Osteocyte (in vitro differentiated cells): ENCODE measurements around the gene NRDE2. TPM values are rescaled to one million over a fixed set of nuclear protein-coding genes. Genes with fewer than 3 reads are reported as not detected.
A peak's percentile ranks its signal among the peaks of the same experiment; 100 is the strongest.

Experiments used
- DNase-seq: peaks from one replicate; pipeline ENCODE4 v3.0.0; 2021; ENCODE audit warnings: mixed read lengths; ENCODE audit not compliant: unreplicated experiment; ENCODE audit errors: extremely low spot score
- H3K27ac Mint-ChIP-seq: one replicate; pipeline ENCODE4 v1.8.0; 2021; ENCODE audit warnings: mild to moderate bottlenecking, mixed read lengths; ENCODE audit not compliant: unreplicated experiment
- H3K27me3 Mint-ChIP-seq: one replicate; pipeline ENCODE4 v1.8.0; 2021; ENCODE audit warnings: mixed read lengths; ENCODE audit not compliant: unreplicated experiment
- H3K36me3 Mint-ChIP-seq: one replicate; pipeline ENCODE4 v1.8.0; 2021; ENCODE audit warnings: mixed read lengths; ENCODE audit not compliant: unreplicated experiment
- H3K4me1 Mint-ChIP-seq: one replicate; pipeline ENCODE4 v1.8.0; 2021; ENCODE audit warnings: mixed read lengths; ENCODE audit not compliant: unreplicated experiment
- H3K4me3 Mint-ChIP-seq: one replicate; pipeline ENCODE4 v1.8.0; 2021; ENCODE audit warnings: mild to moderate bottlenecking, moderate library complexity, mixed read lengths; ENCODE audit not compliant: unreplicated experiment
- H3K9me3 Mint-ChIP-seq: one replicate; pipeline ENCODE4 v1.8.0; 2021; ENCODE audit warnings: mixed read lengths; ENCODE audit not compliant: unreplicated experiment
- total RNA-seq: library from RNA; stranded (reverse); gene quantifications from 2 replicates; pipeline ENCODE4 v1.2.1, GENCODE V29; 2021
- TF ChIP-seq, protein P1 (sequence below): fragments of 200-600 bp; sonication (generic); IDR thresholded peaks from 2 replicates; pipeline ENCODE4 v1.5.0; 2021; ENCODE audit warnings: antibody characterized with exemption, mild to moderate bottlenecking, moderate library complexity

Gene NRDE2
- total RNA-seq, 1 donor from 2014 or later = 23.2 TPM

GRCh38 chr14:90287791-90288190, 44.0 kb downstream of the NRDE2 start:
- Mint-ChIP-seq H3K9me3 (no peaks in the 10 kb centered on the region), H3K27me3 (no peaks in the 10 kb centered on the region)

DNA sequence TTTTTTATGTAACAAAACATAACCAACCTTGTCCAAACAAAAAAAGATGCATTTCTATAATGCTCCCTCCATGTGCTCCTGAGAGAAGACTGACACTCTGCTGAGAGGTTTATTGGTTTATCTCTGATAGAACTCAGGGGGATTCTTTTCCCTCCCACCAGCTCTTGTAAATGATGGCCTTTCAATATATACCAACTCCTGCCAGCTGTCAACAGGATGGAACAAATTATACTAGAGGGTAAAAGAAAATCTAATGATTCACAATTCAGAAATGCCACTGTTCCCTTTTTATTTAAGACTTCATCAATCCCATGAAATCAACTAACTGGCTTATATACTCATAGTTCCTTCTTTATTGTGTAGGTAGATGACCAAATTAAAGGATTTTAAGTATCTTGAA, 50.0 kb downstream of the NRDE2 start:
- TF ChIP-seq, protein P1, sequence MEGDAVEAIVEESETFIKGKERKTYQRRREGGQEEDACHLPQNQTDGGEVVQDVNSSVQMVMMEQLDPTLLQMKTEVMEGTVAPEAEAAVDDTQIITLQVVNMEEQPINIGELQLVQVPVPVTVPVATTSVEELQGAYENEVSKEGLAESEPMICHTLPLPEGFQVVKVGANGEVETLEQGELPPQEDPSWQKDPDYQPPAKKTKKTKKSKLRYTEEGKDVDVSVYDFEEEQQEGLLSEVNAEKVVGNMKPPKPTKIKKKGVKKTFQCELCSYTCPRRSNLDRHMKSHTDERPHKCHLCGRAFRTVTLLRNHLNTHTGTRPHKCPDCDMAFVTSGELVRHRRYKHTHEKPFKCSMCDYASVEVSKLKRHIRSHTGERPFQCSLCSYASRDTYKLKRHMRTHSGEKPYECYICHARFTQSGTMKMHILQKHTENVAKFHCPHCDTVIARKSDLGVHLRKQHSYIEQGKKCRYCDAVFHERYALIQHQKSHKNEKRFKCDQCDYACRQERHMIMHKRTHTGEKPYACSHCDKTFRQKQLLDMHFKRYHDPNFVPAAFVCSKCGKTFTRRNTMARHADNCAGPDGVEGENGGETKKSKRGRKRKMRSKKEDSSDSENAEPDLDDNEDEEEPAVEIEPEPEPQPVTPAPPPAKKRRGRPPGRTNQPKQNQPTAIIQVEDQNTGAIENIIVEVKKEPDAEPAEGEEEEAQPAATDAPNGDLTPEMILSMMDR = no peak
- Mint-ChIP-seq H3K36me3 (peaks cover 32% of the 10 kb centered on the region), H3K27ac (peak overlapping the region; percentile 50), H3K27me3 (no peaks in the 10 kb centered on the region), H3K4me3 (no peak overlapping the region), H3K9me3 (no peaks in the 10 kb centered on the region), H3K4me1 (peaks cover 19% of the 10 kb centered on the region)
- DNase-seq = no peak

More at GRCh38 chr14:90287791-90288190, 44.0 kb downstream of the NRDE2 start:
- Mint-ChIP-seq H3K4me3 (no peak overlapping the region), H3K4me1 (peaks cover 2% of the 10 kb centered on the region), H3K36me3 (peaks cover 48% of the 10 kb centered on the region), H3K27ac (no peak overlapping the region)
- TF ChIP-seq, protein P1 = no peak
- DNase-seq = no peak

- TF ChIP-seq, protein P1 = no peak
- Mint-ChIP-seq H3K4me1 (peaks cover 24% of the 10 kb centered on the region), H3K9me3 (no peaks in the 10 kb centered on the region), H3K36me3 (peaks cover 30% of the 10 kb centered on the region), H3K27ac (peak overlapping the region; percentile 50), H3K27me3 (no peaks in the 10 kb centered on the region), H3K4me3 (no peak overlapping the region)
- DNase-seq = no peak
These were observed 50.5 kb downstream of the NRDE2 start for GRCh38 chr14:90281261-90281660.

DNA sequence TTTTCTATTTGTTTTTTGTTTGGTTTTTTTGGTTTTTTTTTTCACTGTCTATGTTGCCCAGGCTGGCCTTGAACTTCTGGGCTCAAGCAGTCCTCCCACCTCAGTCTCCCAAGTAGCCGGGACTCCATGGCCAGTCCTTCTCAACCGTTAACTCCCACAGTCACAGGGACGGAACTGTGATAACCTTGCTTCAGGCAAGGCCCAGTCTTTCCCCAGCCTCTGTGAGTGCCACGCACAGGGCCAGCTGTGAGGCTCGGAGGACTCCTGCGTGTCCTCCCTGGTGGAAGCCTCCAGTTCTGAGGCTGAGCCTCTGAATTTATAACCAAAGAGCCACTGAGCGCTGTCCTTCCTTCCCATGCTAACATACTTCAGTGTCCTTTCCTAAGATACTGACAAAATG, 51.6 kb downstream of the NRDE2 start:
- peaks cover 27% of the 10 kb centered on the region for H3K36me3 Mint-ChIP-seq
- peaks cover 34% of the 10 kb centered on the region for H3K4me1 Mint-ChIP-seq
- no peak overlapping the region for H3K4me3 Mint-ChIP-seq
- TF ChIP-seq, protein P1 = no peak
- no peaks in the 10 kb centered on the region for H3K9me3 Mint-ChIP-seq
- H3K27me3 Mint-ChIP-seq = no peaks in the 10 kb centered on the region
- no peak for DNase-seq
- no peak overlapping the region for H3K27ac Mint-ChIP-seq

DNA sequence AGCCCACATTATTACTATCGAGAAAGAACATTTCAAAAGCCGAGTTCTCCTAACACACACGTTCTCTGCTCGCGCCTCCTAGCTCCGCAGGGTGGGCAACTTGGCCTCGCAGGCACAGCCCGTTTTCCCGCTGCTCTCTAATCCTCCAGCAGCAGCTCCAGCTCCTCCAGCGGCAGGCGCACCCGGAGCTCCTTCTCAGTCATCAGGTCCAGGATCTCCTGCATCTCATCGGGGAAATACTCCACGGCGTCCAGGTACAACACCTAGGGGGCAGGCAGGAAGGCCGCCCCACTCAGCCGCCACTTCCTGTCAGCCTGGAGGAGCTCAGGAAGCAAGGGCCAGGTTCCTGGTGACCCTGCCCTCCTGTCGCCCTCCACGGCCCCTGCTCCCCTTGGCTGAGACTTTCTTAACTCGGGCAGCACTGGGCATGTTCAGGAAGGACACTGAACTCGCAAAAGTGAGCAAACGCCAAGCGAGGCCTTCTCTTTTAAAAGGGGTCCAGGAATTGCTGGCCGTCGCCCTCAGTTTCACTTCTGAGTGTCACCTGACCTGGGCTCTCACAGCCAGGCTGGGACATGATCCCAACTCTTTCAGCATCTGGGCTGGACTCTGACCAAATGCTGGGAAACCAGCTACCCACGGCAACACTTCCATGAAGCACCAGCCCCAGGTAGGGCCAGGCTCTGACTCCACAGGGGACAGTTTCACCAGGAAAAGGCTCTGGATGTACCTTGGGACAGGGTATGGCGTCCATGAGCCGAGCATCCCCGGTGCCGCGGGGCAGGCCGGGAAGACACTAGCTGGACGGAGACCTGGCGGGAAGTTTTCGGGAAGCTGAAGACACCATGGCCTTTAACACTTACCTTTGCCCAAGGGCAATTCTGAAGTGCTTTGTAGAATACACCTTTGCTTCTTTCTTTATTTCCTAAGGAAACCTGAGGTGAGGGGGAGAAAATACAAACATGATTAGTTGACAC, 53.3 kb downstream of the NRDE2 start:
- Mint-ChIP-seq H3K9me3 (no peaks in the 10 kb centered on the region), H3K36me3 (peaks cover 28% of the 10 kb centered on the region), H3K27me3 (no peaks in the 10 kb centered on the region), H3K4me1 (peaks cover 39% of the 10 kb centered on the region), H3K4me3 (no peak overlapping the region), H3K27ac (no peak overlapping the region)
- DNase-seq = no peak
- TF ChIP-seq, protein P1 = no peak
